Testis (tissue), 3 donors: Measurements from ENCODE around the gene LMCD1. TPM values are rescaled to one million over a fixed set of nuclear protein-coding genes. Genes with fewer than 3 reads are reported as not detected.

Experiments
- DNase-seq: peaks from one replicate; pipeline ENCODE4 v3.0.0-alpha.2; 2019
- H3K27ac ChIP-seq, 2 donors: fragments of 200-600 bp; sonication (generic); one replicate each; pipeline ENCODE4 v1.5.1; 2019
- H3K27me3 ChIP-seq: fragments of 200-600 bp; sonication (generic); one replicate; pipeline ENCODE4 v1.5.1; 2019
- H3K36me3 ChIP-seq: fragments of 200-600 bp; sonication (generic); one replicate; pipeline ENCODE4 v1.5.1; 2017; ENCODE audit warnings: low read depth; ENCODE audit errors: missing control alignments
- H3K4me1 ChIP-seq: fragments of 200-600 bp; sonication (generic); one replicate; pipeline ENCODE4 v1.5.1; 2019
- H3K4me3 ChIP-seq, 2 donors: fragments of 200-600 bp; sonication (generic); one replicate each; pipeline ENCODE4 v1.5.1; 2017 to 2019
- H3K9me3 ChIP-seq: fragments of 200-600 bp; sonication (generic); one replicate; pipeline ENCODE4 v1.5.1; 2017
- POLR2A ChIP-seq: fragments of 450-650 bp; IDR thresholded peaks from one replicate; pipeline ENCODE4 v1.6.1; 2017; ENCODE audit warnings: antibody characterized with exemption, mild to moderate bottlenecking, moderate library complexity
- WGBS, 2 donors: methylation state at CpG; one replicate each; pipeline ENCODE4 v1.1.5; 2018; 5-methylcytosine and 5-hydroxymethylcytosine counted together
- intact Hi-C: fragments of 100-400 bp; cut with DNase I; formaldehyde crosslinking; loops from one replicate; pipeline ENCODE4 v1.15.1; 2023; ENCODE audit warnings: low total_unique reads
- polyA plus RNA-seq: library from polyadenylated mRNA; stranded (reverse); fragments of 350-450 nt; fragmentation: Illumina TruSeq; extraction: RNeasy Lipid Tissue Mini Kit (QIAGEN cat#74804); gene quantifications from one replicate; pipeline ENCODE4 v1.2.3, GENCODE V29; 2014; ENCODE audit warnings: low read depth, low replicate concordance; ENCODE audit not compliant: insufficient read depth
- total RNA-seq, 2 donors: library from RNA; depleted of rRNA; stranded (reverse); fragments of >200 nt; gene quantifications; one replicate each; pipeline ENCODE4 v1.2.3, GENCODE V29; 2016
- TF ChIP-seq, protein P1 (sequence below), 3 experiments: fragments of 450-650 bp in 2 of 3; fragments of 200-600 bp in 1 of 3; sonication (generic) in 1 of 3; IDR thresholded peaks; one replicate each; pipeline ENCODE4 v1.5.1; 2016 to 2019; ENCODE audit warnings: antibody characterized with exemption in 3 of 3, mild to moderate bottlenecking in 2 of 3, moderate library complexity in 1 of 3

Gene LMCD1
- total and polyA plus RNA-seq, 3 donors from 2014 or later: 47.9 to 103 (median 53.3) TPM

DNA sequence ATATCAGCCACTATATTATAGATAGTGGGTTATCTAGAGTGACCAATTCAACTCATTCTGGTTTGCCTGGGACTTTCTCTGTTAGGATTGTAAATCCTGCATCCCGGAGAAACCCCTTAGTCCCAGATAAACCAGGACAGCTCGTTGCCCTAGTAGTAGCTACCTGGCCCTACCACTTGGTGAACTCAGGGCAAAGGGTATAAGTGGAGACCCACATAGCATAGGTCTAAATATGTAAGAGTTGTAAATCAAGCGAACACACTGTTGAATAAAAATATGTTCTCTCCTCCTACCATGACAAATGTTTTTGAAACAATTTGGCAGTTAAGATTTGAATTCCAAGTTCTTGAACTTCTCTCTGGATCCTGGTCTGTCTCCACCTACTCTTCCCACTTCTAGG lies 15.7 kb upstream of the LMCD1 start:
- Histone ChIP-seq H3K27ac (no peak overlapping the region), H3K27me3 (no peaks in the 10 kb centered on the region), H3K4me1 (peaks cover 25% of the 10 kb centered on the region), H3K36me3 (no peaks in the 10 kb centered on the region), H3K4me3 (no peak overlapping the region), H3K9me3 (no peaks in the 10 kb centered on the region)
- WGBS, 2 donors: 55 to 76% methylated on average over 3 of the region's 3 CpGs
- TF ChIP-seq, protein P1, sequence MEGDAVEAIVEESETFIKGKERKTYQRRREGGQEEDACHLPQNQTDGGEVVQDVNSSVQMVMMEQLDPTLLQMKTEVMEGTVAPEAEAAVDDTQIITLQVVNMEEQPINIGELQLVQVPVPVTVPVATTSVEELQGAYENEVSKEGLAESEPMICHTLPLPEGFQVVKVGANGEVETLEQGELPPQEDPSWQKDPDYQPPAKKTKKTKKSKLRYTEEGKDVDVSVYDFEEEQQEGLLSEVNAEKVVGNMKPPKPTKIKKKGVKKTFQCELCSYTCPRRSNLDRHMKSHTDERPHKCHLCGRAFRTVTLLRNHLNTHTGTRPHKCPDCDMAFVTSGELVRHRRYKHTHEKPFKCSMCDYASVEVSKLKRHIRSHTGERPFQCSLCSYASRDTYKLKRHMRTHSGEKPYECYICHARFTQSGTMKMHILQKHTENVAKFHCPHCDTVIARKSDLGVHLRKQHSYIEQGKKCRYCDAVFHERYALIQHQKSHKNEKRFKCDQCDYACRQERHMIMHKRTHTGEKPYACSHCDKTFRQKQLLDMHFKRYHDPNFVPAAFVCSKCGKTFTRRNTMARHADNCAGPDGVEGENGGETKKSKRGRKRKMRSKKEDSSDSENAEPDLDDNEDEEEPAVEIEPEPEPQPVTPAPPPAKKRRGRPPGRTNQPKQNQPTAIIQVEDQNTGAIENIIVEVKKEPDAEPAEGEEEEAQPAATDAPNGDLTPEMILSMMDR (IDR thresholded peaks at IDR 0.05): no peak
- no peak for TF ChIP-seq POLR2A
- intact Hi-C loops: no loop called here
- no peak for DNase-seq

DNA sequence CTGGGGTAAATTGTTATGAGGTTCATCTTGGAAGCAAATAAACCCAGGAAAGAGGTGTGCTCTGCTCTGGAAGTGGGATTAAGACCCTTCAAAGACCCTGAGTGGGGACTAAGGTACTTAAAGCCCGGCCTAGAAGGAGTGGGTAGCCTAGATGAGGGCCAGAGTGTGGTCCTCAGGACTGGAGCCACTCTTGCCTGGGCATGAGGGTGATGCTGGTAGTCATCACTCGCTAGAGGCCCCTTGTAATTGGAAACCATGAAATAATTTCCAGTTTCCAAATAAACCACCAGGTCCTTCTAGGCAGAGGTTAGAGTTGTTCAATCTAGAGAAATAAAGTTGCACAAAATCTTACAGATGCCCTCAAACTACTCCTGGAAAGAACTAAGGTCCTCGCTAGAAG lies 15.2 kb upstream of the LMCD1 start:
- no peak for DNase-seq
- 97 to 100% methylated on average over 3 of the region's 3 CpGs for WGBS, 2 donors

DNA sequence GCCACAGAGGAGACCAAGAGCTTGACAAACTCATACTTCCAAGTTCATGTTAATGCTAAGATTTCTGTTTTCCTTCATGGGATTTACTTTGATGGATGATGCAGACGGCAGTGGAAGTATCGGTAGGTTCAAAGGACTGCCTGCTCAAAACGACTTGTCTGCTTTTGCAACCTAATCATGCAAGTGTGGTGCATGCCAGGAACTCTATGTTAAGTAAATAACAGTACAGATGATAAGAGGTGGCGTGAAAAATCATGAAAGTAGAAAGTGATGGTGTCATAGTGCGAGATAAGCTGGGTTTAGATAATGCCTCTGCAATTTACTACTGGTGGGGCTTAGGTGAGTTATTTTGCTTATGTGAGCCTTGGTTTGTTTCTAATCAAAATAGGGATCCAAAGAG lies 14.7 kb upstream of the LMCD1 start:
- Histone ChIP-seq H3K4me1 (peaks cover 30% of the 10 kb centered on the region), H3K36me3 (no peaks in the 10 kb centered on the region), H3K9me3 (no peaks in the 10 kb centered on the region), H3K27me3 (no peaks in the 10 kb centered on the region), H3K27ac (no peak overlapping the region), H3K4me3 (no peak overlapping the region)
- intact Hi-C loops: no loop called here
- DNase-seq: no peak
- TF ChIP-seq, protein P1 (IDR thresholded peaks at IDR 0.05): no peak
- TF ChIP-seq POLR2A: no peak
- 43 to 65% methylated on average over 5 of the region's 5 CpGs for WGBS, 2 donors

More for the DNA sequence above, 15.2 kb upstream of the LMCD1 start:
- H3K27ac ChIP-seq: no peak overlapping the region
- H3K4me1 ChIP-seq: peaks cover 29% of the 10 kb centered on the region
- intact Hi-C loops: no loop called here
- H3K36me3 ChIP-seq: no peaks in the 10 kb centered on the region
- no peak for TF ChIP-seq POLR2A
- TF ChIP-seq, protein P1 (IDR thresholded peaks at IDR 0.05): no peak
- H3K9me3 ChIP-seq: no peaks in the 10 kb centered on the region
- H3K27me3 ChIP-seq: no peaks in the 10 kb centered on the region
- H3K4me3 ChIP-seq: no peak overlapping the region

DNA sequence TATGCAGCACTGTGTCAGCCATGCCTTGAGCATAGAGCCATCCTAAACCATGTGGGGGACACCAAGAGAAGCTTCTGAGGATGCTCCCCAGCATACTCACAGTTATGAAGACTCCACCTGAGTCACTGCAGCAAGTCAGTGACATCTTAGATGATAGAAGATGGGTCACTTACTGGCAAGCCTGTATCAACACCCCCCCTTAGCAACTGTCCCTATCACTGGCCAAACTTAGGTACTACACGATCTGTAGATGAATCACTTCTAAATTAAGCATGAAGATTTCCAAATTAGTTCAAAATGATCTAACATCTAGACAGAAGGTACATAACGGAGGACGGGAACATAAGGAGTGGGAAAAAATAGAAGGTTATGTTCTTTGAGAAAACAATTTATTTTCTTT lies 13.2 kb upstream of the LMCD1 start:
- H3K36me3 ChIP-seq: no peaks in the 10 kb centered on the region
- H3K27me3 ChIP-seq: no peaks in the 10 kb centered on the region
- no peaks in the 10 kb centered on the region for H3K9me3 ChIP-seq
- intact Hi-C loops: no loop called here
- no peak for DNase-seq
- 63 to 71% methylated on average over 3 of the region's 3 CpGs for WGBS, 2 donors
- H3K4me3 ChIP-seq: no peak overlapping the region
- TF ChIP-seq POLR2A: no peak
- TF ChIP-seq, protein P1 (IDR thresholded peaks at IDR 0.05): no peak
- H3K27ac ChIP-seq: no peak overlapping the region
- H3K4me1 ChIP-seq: peaks cover 16% of the 10 kb centered on the region

DNA sequence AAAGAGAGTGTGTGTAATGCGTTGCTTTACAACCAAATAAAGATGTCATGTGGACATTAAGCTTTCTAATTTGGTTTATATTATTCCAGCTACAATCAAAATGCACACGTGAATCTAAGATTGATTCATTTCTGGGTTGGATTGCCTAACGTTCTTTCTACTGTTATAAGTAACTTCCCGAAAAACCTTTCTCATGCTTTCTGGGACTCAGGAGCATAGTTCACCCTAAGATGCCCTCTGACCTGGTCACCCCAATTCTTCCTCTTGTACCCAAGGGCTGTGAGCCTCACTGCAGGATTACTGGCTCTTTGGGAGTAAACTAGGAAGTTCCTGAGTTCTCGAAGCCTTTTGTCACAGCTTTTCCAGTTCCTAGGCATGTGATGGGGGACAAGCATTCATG lies 12.7 kb upstream of the LMCD1 start:
- H3K4me1 ChIP-seq: peaks cover 12% of the 10 kb centered on the region
- DNase-seq: no peak
- H3K27me3 ChIP-seq: no peaks in the 10 kb centered on the region
- H3K4me3 ChIP-seq: no peak overlapping the region
- no peak overlapping the region for H3K27ac ChIP-seq
- WGBS, 2 donors: 68 to 73% methylated on average over 5 of the region's 5 CpGs
- TF ChIP-seq, protein P1 (IDR thresholded peaks at IDR 0.05): no peak
- no peak for TF ChIP-seq POLR2A
- H3K9me3 ChIP-seq: no peaks in the 10 kb centered on the region
- no peaks in the 10 kb centered on the region for H3K36me3 ChIP-seq
- intact Hi-C loops: no loop called here
